LNCAP (cell line): Measurements from ENCODE around the gene SORCS2.

Source experiments
- CTCF ChIP-seq: fragments of 450-650 bp; IDR thresholded peaks from 2 replicates; pipeline ENCODE4 v1.5.1; 2017; ENCODE audit warnings: mild to moderate bottlenecking

The SORCS2 gene

GRCh38 chr4:7297881-7298280 is 105.5 kb downstream of the SORCS2 start:
- no peak for TF ChIP-seq CTCF

GRCh38 chr4:7298619-7299009 is 106.3 kb downstream of the SORCS2 start:
- TF ChIP-seq CTCF = no peak

- TF ChIP-seq CTCF = no peak
Measured at GRCh38 chr4:7299010-7299907, 106.9 kb downstream of the SORCS2 start.

GRCh38 chr4:7299908-7300710 is 107.8 kb downstream of the SORCS2 start:
- no peak for TF ChIP-seq CTCF

GRCh38 chr4:7300711-7301095 is 108.4 kb downstream of the SORCS2 start:
- no peak for TF ChIP-seq CTCF

GRCh38 chr4:7301126-7301785 is 108.9 kb downstream of the SORCS2 start:
- no peak for TF ChIP-seq CTCF

GRCh38 chr4:7301846-7302630 is 109.7 kb downstream of the SORCS2 start:
- TF ChIP-seq CTCF = no peak
